HG03196 (cell line): Measurements from ENCODE around the gene FAH.

Source experiments
- ATAC-seq: cut with Tn5 transposase; IDR thresholded peaks from one replicate; pipeline ENCODE4 v1.9.1; 2021; ENCODE audit not compliant: unreplicated experiment

The FAH gene

DNA sequence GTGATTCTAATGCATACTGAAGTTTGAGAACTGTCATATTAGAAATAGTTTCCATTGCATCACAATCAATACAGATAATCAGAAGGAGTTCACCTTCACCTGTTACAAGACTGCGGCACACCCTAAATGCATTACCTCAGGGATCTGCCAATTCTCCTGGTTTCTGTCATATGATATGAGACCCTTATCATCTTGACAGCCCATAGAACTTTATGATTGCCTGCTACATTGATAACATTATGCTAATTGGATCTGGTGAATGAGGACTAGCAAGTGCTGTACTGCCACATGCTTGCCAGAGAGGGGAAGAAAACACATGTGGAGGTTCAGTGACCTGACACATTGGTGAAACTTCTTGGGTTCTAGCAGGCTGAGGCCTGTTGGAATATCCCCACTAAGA, 41.4 kb downstream of the FAH start:
- no peak for ATAC-seq

- no peak for ATAC-seq
Observed at GRCh38 chr15:80194914-80195313, 42.1 kb downstream of the FAH start.

GRCh38 chr15:80199366-80199765, 46.6 kb downstream of the FAH start:
- no peak for ATAC-seq

DNA sequence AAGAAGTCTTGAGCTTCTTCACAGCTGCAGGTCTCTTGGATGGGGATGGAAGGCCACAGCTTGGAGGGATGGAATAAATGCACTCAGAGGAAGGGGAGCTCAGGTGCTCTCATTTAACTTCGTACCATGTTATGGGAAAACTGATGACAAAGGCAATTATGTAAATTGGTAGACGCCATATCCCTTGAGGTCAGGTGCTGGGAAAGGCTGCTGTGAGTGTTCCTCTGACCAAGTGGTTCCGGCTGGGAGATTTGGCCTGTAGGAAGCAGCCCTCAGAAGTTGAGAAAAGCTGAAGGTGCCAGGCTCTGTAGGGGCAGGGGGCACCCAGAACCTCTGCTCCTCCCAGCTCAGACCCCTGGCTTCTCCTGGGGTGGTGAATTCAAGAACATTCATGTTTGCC, 47.1 kb downstream of the FAH start:
- no peak for ATAC-seq

DNA sequence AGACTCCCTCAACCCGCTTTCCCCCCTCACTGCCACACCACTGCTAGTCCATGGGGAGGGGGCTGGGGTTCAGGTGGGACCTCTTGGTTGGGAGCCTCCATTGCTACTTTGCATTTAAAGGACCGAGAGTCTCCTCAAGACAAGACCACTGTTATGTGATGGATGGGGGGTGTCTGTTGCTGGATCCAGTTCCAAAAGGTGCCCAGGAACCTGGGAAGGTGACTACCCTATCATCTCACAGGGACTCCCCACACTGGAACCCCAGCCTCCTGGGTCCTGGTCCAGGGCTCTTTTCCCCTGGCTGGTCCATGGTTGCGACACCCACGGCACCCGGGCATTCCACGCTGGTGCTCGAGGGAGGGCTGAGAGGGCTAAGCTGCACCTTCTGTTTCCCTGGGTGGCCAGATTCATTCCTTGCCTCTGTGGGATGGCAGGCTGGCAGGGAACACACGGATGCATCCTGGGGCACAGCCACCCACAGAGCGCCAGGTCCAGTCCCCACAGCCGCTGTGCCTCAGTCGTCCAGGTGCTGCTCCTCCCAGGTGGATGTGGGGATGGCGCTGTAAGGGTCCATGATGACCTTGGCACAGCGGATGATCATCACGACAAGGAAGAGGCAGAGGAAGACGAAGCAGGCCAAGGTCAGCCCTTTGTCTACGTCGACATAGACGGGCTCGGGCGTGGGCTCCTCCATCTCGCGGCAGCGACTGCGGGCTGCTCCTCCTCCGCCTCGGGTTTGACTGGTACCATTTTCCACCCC, 48.6 kb downstream of the FAH start:
- ATAC-seq = no peak

- ATAC-seq = no peak
Observed at GRCh38 chr15:80202016-80202315, 49.2 kb downstream of the FAH start.

DNA sequence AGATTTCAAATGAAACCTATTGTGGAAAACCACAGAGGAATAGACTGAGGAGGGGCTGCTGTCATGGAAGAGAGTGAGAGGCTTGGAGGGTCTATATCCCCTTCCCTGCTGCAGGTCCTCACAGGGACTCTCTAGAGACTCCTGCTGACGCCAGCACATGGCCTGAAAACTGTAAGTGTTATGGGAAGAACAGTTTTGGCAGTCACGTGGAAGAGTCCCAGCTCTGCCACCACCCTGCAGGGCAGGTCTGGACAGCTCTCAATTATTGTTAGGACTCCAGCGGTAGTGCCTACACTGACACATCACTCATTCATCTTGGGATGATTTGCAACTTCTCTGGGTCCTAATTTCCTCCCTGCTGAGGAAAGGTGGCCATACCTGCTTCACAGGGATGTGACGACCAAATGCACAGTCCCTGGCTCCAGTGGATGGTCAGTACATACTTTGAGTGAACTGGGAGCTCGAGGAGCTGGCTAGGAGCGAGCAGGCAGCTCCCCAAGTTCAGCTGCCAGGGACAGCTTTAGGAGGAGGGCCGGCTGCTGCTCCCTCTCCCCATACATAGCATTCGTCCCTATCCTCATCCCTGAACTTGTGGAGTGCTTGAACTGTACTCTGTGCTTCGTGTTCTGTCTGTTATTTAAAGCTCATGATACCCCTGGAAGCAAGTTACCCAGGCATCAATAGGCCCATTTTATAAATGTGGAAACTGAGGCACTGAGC, 50.0 kb downstream of the FAH start:
- no peak for ATAC-seq

DNA sequence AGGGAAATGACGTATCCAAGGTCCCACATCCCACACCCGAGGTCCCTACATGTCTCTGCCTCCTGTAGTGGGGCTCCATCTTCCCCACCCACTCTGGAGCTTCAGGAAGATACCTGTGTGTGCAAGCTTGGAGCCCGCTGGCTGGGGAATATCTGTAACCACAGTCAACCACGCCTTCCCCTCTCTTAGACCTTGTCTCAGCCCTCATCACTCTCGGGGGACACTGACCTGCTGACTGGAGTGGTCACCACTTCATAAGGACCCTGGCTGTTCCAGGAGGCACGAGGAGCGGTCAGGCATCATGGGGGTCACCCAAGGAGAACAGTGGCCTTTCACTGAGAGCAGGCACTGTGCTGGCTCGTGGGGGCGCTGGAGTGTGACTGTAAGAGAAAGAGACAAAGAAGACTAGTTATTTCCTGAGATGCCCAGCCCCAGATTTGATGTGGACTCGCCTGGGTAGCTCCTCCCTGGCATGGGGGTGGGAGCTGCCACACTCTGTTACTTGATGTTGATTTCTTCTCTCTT, 50.6 kb downstream of the FAH start:
- ATAC-seq = no peak

DNA sequence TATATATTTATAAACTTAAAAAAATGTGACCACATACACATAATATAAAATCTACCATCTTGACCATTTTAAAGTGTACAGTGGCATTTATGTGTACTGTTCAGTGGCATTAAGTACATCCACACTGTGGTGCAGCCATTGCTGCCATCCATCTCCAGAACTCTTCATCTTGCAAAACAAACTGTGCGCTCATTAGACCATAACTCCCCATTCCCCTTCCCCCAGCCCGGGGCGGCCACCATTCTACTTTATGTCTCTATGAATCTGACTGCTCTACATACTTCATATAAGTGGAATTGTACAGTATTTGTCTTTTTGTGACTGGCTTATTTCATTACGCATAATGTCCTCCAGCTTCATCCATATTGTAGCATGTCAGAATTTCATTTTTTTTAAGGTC, 51.4 kb downstream of the FAH start:
- no peak for ATAC-seq

DNA sequence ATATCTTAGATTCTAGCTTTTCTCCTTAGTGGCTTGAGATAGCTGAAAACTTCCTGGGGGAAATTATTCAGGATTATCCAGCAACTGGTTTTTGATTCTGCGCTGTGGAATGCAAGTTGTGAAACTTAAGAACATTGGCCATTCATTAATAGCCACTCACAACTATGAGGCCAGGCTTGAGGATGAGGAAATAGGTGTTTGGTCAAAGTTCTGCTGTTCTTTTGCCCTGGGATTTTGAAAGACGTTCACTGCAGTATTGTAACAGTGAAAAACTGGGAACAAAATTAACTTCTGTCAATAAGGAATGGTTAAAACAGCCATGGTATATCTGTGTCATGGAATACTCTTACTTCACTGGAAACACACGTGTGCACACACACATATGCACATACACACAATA, 55.1 kb downstream of the FAH start:
- ATAC-seq = no peak

GRCh38 chr15:80208758-80209734, 56.2 kb downstream of the FAH start:
- ATAC-seq = no peak

DNA sequence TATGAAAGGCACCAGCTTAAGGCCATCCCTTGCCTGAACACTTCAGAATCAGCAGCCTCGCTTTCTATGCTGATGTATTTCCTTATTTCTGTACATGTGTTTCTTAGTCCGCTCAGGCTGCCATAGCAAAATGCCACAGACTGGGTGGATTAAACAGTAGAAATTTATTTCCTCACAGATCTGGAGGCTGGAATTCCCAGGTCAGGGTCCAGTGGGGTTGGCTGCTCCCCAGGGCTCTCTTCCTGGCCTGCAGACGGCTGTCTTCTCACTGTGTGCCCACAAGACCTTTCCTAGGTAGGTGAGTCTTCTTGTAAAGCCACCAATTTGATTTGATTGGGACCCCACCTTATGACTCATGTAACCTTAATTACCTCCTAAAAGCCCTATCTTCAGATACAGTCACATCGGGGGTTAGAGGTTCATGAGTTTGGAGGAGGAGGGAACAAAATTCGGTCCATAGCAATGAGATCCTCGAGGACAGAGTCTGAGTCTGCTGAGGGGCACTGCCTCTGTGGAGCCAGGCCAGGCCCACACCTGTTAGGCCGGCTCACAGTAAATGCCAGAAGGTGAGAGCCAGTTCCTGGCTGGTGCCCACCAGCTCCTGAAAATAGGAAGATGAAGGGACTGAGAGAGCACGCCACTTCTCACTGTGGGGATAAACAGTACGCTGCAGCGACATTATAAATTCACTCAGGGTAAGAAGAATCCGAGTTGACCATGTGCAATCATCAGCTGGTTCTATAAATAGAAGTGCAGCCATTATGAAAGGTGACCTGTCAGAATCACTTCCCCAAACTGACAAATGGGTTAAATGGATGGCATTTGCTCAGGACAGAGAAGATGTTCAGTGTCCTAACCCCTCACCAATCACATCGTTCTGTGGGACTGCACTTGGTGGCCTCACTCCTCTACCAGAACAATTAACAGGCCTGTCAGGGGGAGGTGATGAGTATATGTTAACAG, 58.1 kb downstream of the FAH start:
- no peak for ATAC-seq

DNA sequence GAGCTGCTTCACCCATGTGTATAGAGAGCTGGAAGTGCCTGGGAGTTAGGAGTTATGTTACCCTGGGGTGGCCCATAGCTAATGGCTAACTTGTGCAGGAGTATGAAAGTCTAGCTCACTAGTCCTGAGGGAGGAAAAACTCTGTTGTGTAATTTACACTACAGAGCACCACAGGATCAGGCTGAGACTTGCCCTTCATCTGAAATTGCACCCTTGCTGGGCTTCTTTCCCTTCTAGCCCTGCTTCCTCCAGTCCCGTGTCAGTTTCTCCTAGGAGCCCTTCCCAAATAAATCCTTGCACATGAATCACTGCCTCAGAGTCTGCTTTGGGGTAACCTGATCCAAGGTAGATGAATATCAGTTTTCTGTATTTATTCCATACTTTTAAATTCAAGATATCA, 59.2 kb downstream of the FAH start:
- ATAC-seq = no peak

GRCh38 chr15:80214910-80215309, 62.1 kb downstream of the FAH start:
- ATAC-seq = no peak

- ATAC-seq = no peak
Observed at GRCh38 chr15:80216141-80216540, 63.3 kb downstream of the FAH start.

GRCh38 chr15:80216911-80217310, 64.1 kb downstream of the FAH start:
- no peak for ATAC-seq

- ATAC-seq = no peak
Observed at GRCh38 chr15:80217327-80217900, 64.6 kb downstream of the FAH start.

- ATAC-seq = no peak
Observed at GRCh38 chr15:80219955-80220354, 67.2 kb downstream of the FAH start.

- ATAC-seq = no peak
Observed at GRCh38 chr15:80228959-80229610, 76.3 kb downstream of the FAH start.
